Esophagus muscularis mucosa (tissue), 4 donors: ENCODE data around the gene PXYLP1.

Experiments
- EP300 ChIP-seq: sonication (generic); formaldehyde crosslinking; IDR thresholded peaks from one replicate; pipeline ENCODE4 v1.6.1; 2017; ENCODE audit warnings: antibody characterized with exemption
- POLR2A ChIP-seq: fragments of 450-650 bp; IDR thresholded peaks from one replicate; pipeline ENCODE4 v1.6.1; 2017; ENCODE audit warnings: antibody characterized with exemption, moderate library complexity, mild to moderate bottlenecking, low read depth
- POLR2AphosphoS5 ChIP-seq, 2 donors: sonication (generic); formaldehyde crosslinking; IDR thresholded peaks; one replicate each; pipeline ENCODE4 v1.6.1; 2017; ENCODE audit warnings: antibody characterized with exemption in 2 of 2
- TF ChIP-seq, protein P1 (sequence below), 3 experiments: fragments of 200-600 bp in 2 of 3; fragments of 450-650 bp in 1 of 3; sonication (generic) in 2 of 3; IDR thresholded peaks; one replicate each; pipeline ENCODE4 v1.5.1; 2017 to 2019; ENCODE audit warnings: antibody characterized with exemption in 3 of 3, mild to moderate bottlenecking in 2 of 3, moderate library complexity in 1 of 3

DNA sequence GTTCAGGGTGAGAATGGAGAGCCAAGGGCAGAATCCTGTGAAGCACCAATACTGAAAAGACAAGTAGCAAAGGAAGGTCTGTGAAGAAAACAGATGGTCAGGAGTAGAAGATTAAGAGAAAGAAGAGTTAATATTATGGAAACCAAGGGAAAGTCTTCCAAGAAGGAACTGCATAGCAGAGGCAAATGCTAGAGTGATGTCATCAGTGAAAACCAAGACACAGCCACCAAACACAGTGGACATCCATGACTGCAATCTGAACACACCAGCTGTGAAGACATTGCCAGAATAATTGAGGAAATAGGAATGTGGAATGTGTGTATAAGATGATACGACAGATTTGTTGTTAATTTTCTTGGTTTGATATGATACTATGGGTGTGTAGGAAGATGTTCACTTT is 109.9 kb downstream of the PXYLP1 start:
- TF ChIP-seq, protein P1, sequence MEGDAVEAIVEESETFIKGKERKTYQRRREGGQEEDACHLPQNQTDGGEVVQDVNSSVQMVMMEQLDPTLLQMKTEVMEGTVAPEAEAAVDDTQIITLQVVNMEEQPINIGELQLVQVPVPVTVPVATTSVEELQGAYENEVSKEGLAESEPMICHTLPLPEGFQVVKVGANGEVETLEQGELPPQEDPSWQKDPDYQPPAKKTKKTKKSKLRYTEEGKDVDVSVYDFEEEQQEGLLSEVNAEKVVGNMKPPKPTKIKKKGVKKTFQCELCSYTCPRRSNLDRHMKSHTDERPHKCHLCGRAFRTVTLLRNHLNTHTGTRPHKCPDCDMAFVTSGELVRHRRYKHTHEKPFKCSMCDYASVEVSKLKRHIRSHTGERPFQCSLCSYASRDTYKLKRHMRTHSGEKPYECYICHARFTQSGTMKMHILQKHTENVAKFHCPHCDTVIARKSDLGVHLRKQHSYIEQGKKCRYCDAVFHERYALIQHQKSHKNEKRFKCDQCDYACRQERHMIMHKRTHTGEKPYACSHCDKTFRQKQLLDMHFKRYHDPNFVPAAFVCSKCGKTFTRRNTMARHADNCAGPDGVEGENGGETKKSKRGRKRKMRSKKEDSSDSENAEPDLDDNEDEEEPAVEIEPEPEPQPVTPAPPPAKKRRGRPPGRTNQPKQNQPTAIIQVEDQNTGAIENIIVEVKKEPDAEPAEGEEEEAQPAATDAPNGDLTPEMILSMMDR (IDR thresholded peaks at IDR 0.05), result no peak
- TF ChIP-seq POLR2AphosphoS5 (IDR thresholded peaks at IDR 0.05), result no peak
- no peak for TF ChIP-seq POLR2A
- TF ChIP-seq EP300, result no peak
